Heart right ventricle (tissue), 16 donors: ENCODE data around the gene PARD3. TPM values are rescaled to one million over a fixed set of nuclear protein-coding genes. Genes with fewer than 3 reads are reported as not detected.
A peak's percentile ranks its signal among the peaks of the same experiment; 100 is the strongest.

Source experiments
- ATAC-seq, 8 donors: fragments of 200-7000 bp; cut with Tn5 transposase; one replicate each; pipeline ENCODE4 v1.9.1; 2020; ENCODE audit warnings: mild to moderate bottlenecking in 8 of 8, moderate library complexity in 8 of 8, moderate number of reproducible peaks in 1 of 8
- DNase-seq, 2 donors: peaks; one replicate each; pipeline ENCODE4 v3.0.0-alpha.2; 2020
- H3K27ac ChIP-seq, 10 donors: fragments of 200-600 bp; sonication (generic) in 2 of 10; one replicate each; pipeline versions ENCODE4 v1.5.0 to v1.8.0; 2020 to 2022; ENCODE audit warnings: mild to moderate bottlenecking in 3 of 10
- H3K27me3 ChIP-seq, 7 donors: fragments of 200-600 bp; one replicate each; pipeline ENCODE4 v1.8.0; 2021 to 2022; ENCODE audit warnings: mild to moderate bottlenecking in 2 of 7
- H3K36me3 ChIP-seq, 9 donors: fragments of 200-600 bp; sonication (generic) in 1 of 9; one replicate each; pipeline versions ENCODE4 v1.5.0 to v1.8.0; 2020 to 2022; ENCODE audit warnings: mild to moderate bottlenecking in 2 of 9
- H3K4me1 ChIP-seq, 9 donors: fragments of 200-600 bp; sonication (generic) in 1 of 9; one replicate each; pipeline versions ENCODE4 v1.5.0 to v1.8.0; 2020 to 2022; ENCODE audit warnings: mild to moderate bottlenecking in 4 of 9
- H3K4me3 ChIP-seq, 10 donors: fragments of 200-600 bp; sonication (generic) in 2 of 10; one replicate each; pipeline versions ENCODE4 v1.5.0 to v1.8.0; 2020 to 2022; ENCODE audit warnings: mild to moderate bottlenecking in 7 of 10, moderate library complexity in 2 of 10
- H3K9me3 ChIP-seq, 11 donors: fragments of 200-600 bp in 10 of 11; sonication (generic) in 2 of 11; one replicate each; pipeline versions ENCODE4 v1.5.0 to v1.8.0; 2013 to 2022; ENCODE audit warnings: mild to moderate bottlenecking in 2 of 11, control low read depth in 1 of 11, moderate library complexity in 1 of 11
- WGBS, 2 donors: extraction: QIAGEN DNeasy Blood & Tissue Kit; methylation state at CpG; one replicate each; pipeline ENCODE4 v1.1.7; 2013; ENCODE audit warnings: inconsistent platforms in 1 of 2; 5-methylcytosine and 5-hydroxymethylcytosine counted together
- intact Hi-C, 10 donors: fragments of 100-400 bp; cut with DNase I; formaldehyde crosslinking; loops; one replicate each; pipeline versions ENCODE4 v1.11.1 to v1.14.2; 2022
- polyA plus RNA-seq, 2 donors: library from polyadenylated mRNA; stranded (reverse); fragments of 200-250 nt; gene quantifications; one replicate each; pipeline ENCODE4 v1.2.3, GENCODE V29; 2013
- total RNA-seq, 10 donors: library from RNA; stranded (reverse); fragmentation: NEBNext Ultra II Directional in 3 of 10; extraction: Animal tissue kit (Norgen Biotek cat#: 25700) in 3 of 10; gene quantifications; one replicate each; pipeline versions ENCODE4 v1.2.1 to v1.2.4, GENCODE V29; 2021 to 2023
- TF ChIP-seq, protein P1 (sequence below), 9 donors: fragments of 200-600 bp; sonication (generic) in 2 of 9; IDR thresholded peaks; one replicate each; pipeline versions ENCODE4 v1.5.0 to v1.8.0; 2021 to 2022; ENCODE audit warnings: antibody characterized with exemption in 9 of 9, mild to moderate bottlenecking in 5 of 9, moderate library complexity in 1 of 9
- donor health status: Arrhythmogenic right ventricular cardiomyopathy.
- donor health status: ischemic (EF 13 %, LVEDD 7.1; RV severe dilation, severe dysfunction).
- donor health status: healthy with polysubstance abuse.
- donor health status: DM: no; HTN: yes; CAD: no.
- donor health status: DM: no; HTN: no; CAD: no.
- donor health status: ischemic (EF 25% LVEDD 6.9; RV normal size, moderate dysfunction).
- donor health status: ischemic (EF 25% LVEDD 5.7; RV mildly dilated, moderate dysfunction).
- donor health status: healthy.
- donor health status: DM: yes; HTN: yes; CAD: no.
- donor health status: Ischemic cardiomyopathy.
- donor health status: ischemic (EF 35%, LVEDD 5.7; RV mildly dilated, moderate dysfunction).
- donor health status: nonischemic (EF 11% LVEDD 7.7; RV severe dilation, severe dysfunction).
- donor health status: DM: yes; HTN: yes; CAD: no.
- donor health status: PGD.
- donor health status: ischemic (EF 29% LVEDD 5.4; RV normal size, mild dysfunction).
- donor health status: nonischemic (EF 23%, LVEDD 6.1; RV moderate dilation, normal function).

Gene PARD3
- total and polyA plus RNA-seq, 12 donors, result 19.7 to 41.8 (median 34.2) TPM

- no peak for DNase-seq
- TF ChIP-seq, protein P1, sequence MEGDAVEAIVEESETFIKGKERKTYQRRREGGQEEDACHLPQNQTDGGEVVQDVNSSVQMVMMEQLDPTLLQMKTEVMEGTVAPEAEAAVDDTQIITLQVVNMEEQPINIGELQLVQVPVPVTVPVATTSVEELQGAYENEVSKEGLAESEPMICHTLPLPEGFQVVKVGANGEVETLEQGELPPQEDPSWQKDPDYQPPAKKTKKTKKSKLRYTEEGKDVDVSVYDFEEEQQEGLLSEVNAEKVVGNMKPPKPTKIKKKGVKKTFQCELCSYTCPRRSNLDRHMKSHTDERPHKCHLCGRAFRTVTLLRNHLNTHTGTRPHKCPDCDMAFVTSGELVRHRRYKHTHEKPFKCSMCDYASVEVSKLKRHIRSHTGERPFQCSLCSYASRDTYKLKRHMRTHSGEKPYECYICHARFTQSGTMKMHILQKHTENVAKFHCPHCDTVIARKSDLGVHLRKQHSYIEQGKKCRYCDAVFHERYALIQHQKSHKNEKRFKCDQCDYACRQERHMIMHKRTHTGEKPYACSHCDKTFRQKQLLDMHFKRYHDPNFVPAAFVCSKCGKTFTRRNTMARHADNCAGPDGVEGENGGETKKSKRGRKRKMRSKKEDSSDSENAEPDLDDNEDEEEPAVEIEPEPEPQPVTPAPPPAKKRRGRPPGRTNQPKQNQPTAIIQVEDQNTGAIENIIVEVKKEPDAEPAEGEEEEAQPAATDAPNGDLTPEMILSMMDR (IDR thresholded peaks at IDR 0.05), result no peak
- intact Hi-C loops, result no loop called here
- Histone ChIP-seq H3K27me3 (no peaks in the 10 kb centered on the region), H3K4me1 (peaks cover 0 to 12% (median 0%) of the 10 kb centered on the region in 9 donors), H3K27ac (no peak overlapping the region), H3K36me3 (peaks cover 0 to 32% (median 0%) of the 10 kb centered on the region in 9 donors), H3K9me3 (no peaks in the 10 kb centered on the region), H3K4me3 (no peak overlapping the region)
- ATAC-seq, result no peak
Measured at GRCh38 chr10:34378297-34378696, 436.8 kb downstream of the PARD3 start.

GRCh38 chr10:34377833-34378232 lies 437.3 kb downstream of the PARD3 start:
- Histone ChIP-seq H3K36me3 (peaks cover 0 to 32% (median 0%) of the 10 kb centered on the region in 9 donors), H3K9me3 (no peaks in the 10 kb centered on the region), H3K27ac (no peak overlapping the region), H3K27me3 (no peaks in the 10 kb centered on the region), H3K4me3 (no peak overlapping the region), H3K4me1 (peaks cover 0 to 12% (median 0%) of the 10 kb centered on the region in 9 donors)
- DNase-seq, result no peak
- intact Hi-C loops, result no loop called here
- TF ChIP-seq, protein P1 (IDR thresholded peaks at IDR 0.05), result no peak
- 83 to 93% methylated on average over 5 of the region's 5 CpGs for WGBS, 2 donors
- ATAC-seq, result no peak

- peak; percentile 21 to 38 for DNase-seq
- Histone ChIP-seq H3K36me3 (peaks cover 0 to 22% (median 0%) of the 10 kb centered on the region in 9 donors), H3K27ac (no peak overlapping the region), H3K9me3 (peaks cover 0 to 6% (median 0%) of the 10 kb centered on the region in 11 donors), H3K27me3 (no peaks in the 10 kb centered on the region), H3K4me3 (no peak overlapping the region), H3K4me1 (peaks cover 0 to 12% (median 0%) of the 10 kb centered on the region in 9 donors)
- TF ChIP-seq, protein P1 (IDR thresholded peaks at IDR 0.05), result no peak
- intact Hi-C loops, result no loop called here
- peak in 2 of 8 donors; percentile 29 to 48 for ATAC-seq
- WGBS, 2 donors, result 63 to 65% methylated on average over 6 of the region's 6 CpGs
Measured at GRCh38 chr10:34374356-34375045, 440.6 kb downstream of the PARD3 start.

- TF ChIP-seq, protein P1 (IDR thresholded peaks at IDR 0.05), result no peak
- Histone ChIP-seq H3K27ac (no peak overlapping the region), H3K36me3 (peaks cover 0 to 22% (median 0%) of the 10 kb centered on the region in 9 donors), H3K27me3 (no peaks in the 10 kb centered on the region), H3K4me1 (peaks cover 0 to 12% (median 0%) of the 10 kb centered on the region in 9 donors), H3K9me3 (peaks cover 0 to 6% (median 0%) of the 10 kb centered on the region in 11 donors), H3K4me3 (no peak overlapping the region)
- intact Hi-C loops, result no loop called here
- WGBS, 2 donors, result 88 to 92% methylated on average over 4 of the region's 4 CpGs
- no peak for DNase-seq
- ATAC-seq, result no peak
Measured at GRCh38 chr10:34373211-34373610, 441.9 kb downstream of the PARD3 start.
